Caki2 (cell line): ENCODE data around the gene S100P. TPM values are rescaled to one million over a fixed set of nuclear protein-coding genes. Genes with fewer than 3 reads are reported as not detected.
"Not testable (repeated sequence)": the region's sequence is repeated elsewhere in the genome, so short reads cannot be mapped to it uniquely, and the experiment has no call there.

Experiments used
- DNase-seq: peaks from one replicate; pipeline ENCODE4 v3.0.0-alpha.2; 2015; ENCODE audit warnings: low read depth
- in situ Hi-C: cut with HindIII; loops from 2 replicates; pipeline ENCODE4 v1.10.0; 2016; ENCODE audit warnings: low sequenced_read_pairs, low pct_unique_long_range_greater_than_20kb, mixed read lengths
- total RNA-seq: library from RNA; depleted of rRNA; stranded (reverse); fragments of >200 nt; shearing (Covaris generic); gene quantifications from 2 replicates; pipeline ENCODE4 v1.2.3, GENCODE V29; 2014; ENCODE audit warnings: low replicate concordance

S100P gene
- total RNA-seq, 1 experiment from 2014 or later, result not detected

DNA sequence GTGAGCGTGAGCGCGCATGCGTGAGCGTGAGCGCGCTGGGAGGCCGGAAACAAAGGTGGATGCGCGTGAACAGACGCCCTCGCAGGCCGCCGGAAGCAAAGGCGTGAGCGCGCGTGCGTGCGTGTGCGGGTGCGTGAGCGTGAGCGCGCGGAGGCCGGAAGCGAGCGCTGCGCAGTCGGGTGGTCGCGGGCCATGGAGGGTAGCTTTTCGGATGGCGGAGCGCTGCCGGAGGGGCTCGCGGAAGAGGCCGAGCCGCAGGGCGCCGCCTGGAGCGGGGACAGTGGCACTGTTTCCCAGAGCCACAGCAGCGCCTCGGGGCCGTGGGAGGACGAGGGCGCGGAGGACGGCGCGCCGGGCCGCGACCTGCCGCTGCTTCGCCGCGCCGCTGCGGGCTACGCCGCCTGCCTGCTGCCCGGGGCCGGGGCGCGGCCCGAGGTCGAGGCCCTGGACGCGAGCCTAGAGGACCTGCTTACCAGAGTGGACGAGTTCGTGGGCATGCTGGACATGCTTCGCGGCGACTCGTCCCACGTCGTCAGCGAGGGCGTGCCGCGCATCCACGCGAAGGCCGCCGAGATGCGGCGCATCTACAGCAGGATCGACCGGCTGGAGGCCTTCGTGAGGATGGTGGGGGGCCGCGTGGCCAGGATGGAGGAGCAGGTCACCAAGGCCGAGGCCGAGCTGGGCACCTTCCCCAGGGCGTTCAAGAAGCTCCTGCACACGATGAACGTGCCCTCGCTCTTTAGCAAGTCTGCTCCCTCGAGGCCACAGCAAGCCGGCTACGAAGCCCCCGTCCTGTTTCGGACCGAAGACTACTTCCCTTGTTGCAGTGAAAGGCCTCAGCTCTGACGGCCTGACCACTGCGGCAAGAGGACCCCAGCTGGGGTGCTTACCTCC, 22.6 kb downstream of the S100P start, which contains the start of gene BLOC1S4:
BLOC1S4 (plus strand) TSS at position 157 of the 894 bp plus-strand sequence; CDS start at position 193, 36 bp downstream.
- in situ Hi-C loops, result no loop called here
- peak; percentile 86 for DNase-seq

- in situ Hi-C loops, result no loop called here
- DNase-seq, result no peak
These were observed 23.4 kb downstream of the S100P start for GRCh38 chr4:6716958-6717655.

DNA sequence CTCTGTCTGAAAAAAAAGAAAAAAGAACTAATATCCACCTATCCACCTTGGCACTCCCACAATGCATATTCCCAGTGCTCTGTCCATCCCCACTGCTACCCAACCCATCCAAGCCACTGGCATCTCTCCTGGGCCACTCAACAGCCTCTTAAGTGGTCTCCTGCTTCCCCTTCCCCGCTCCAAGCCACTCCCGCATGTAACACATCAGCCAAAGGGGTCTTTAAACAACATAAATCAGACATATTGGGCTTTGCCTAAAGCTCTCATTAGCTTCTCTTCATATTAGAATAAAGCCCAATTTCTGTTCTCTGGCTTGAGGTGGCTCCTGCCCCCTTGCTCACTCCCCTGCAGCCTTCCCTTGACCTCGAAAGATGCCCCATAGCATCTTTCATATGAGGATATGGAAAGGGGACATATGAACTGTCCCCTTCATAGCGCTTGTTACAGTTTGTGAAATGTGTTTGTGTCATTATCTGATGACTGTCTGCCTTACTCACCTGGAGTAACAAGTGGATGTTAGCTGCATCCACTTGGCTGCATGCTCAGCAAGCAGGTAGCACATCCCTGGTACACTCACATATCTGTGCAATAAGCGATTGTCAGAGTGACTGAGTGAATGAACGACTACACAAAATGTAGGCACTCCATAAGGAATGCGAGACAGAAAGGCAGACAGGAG, 25.4 kb downstream of the S100P start:
- no peak for DNase-seq
- in situ Hi-C loops, result no loop called here

- DNase-seq, result no peak
- in situ Hi-C loops, result no loop called here
These were observed 26.0 kb downstream of the S100P start for GRCh38 chr4:6719611-6720179.

GRCh38 chr4:6720202-6720699, 26.6 kb downstream of the S100P start:
- in situ Hi-C loops, result no loop called here
- peak; percentile 53 for DNase-seq

GRCh38 chr4:6721121-6721520, 27.4 kb downstream of the S100P start:
- no peak for DNase-seq
- in situ Hi-C loops, result no loop called here

GRCh38 chr4:6722891-6723290, 29.2 kb downstream of the S100P start:
- DNase-seq, result no peak
- in situ Hi-C loops, result no loop called here

DNA sequence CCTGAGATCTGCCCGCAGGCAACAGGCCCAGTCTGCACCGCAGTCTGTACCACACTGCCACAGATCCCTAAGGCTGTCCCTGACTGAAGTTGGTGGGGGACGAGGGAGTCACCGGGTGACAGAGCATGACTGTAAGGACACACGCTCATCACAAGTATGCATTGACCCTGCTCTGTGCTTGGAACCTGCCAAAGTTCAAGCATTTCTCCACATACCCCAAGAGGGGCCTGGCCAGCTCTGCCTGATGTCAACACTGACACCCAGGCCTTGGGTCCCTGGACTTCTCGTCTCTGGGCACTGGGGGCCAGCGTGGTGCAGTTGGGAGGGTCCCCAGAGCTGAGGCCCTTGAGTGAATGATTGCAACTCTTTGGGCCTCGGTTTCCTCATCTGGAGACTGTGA, 30.2 kb downstream of the S100P start:
- in situ Hi-C loops, result no loop called here
- no peak for DNase-seq

- DNase-seq, result no peak
These were observed 30.9 kb downstream of the S100P start for GRCh38 chr4:6724421-6725111.

GRCh38 chr4:6725427-6725961, 31.8 kb downstream of the S100P start:
- DNase-seq, in situ Hi-C loops: not testable (repeated sequence)

More at GRCh38 chr4:6724421-6725111, 30.9 kb downstream of the S100P start:
- in situ Hi-C loops, result no loop called here

DNA sequence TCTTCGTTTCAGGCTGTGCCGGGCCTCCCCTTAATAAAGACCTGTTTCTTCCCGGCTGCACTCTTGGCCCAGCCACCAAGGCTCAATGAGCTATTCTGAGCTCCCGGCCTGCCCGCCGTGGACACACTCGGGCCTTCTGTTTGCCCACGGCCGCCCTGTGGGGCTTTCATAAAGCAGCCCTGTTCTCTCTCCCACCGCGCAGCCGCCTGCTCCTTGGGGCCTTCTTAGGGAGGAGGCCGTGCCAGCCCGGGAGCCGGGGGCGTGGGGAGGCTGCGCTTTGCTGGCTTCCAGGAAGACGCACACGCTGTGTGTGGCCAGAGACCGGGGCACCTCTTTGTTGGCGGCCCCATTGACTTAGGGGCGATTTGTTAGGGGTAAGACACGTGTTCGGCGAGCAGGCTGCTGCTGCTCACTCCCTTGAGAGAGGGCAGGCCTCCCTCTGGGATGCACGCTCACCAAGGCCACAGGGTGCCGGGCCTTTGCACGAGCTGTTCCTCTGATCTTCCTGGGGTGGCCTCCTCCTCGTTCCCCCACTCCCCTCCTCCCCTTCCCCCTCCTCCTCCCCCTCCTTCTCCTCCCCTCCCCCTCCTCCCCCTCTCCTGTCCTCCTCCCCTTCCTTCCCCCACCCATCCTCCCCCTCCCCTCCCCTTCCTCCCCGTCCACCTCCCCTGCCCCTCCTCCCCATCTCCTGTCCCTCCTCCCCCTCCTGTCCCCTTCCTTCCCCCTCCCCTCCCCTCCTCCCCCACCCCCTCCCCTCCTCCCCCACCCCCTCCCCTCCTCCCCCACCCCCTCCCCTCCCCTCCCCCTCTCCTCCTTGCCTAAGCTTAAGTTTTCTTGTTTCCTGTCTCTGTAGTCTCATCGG, 33.6 kb downstream of the S100P start:
- in situ Hi-C loops, result no loop called here
- no peak for DNase-seq

GRCh38 chr4:6727943-6728250, 34.2 kb downstream of the S100P start:
- in situ Hi-C loops, result no loop called here
- no peak for DNase-seq

- in situ Hi-C loops, result no loop called here
- no peak for DNase-seq
These were observed 34.8 kb downstream of the S100P start for GRCh38 chr4:6728320-6729029.

- in situ Hi-C loops, result no loop called here
- no peak for DNase-seq
These were observed 37.1 kb downstream of the S100P start for GRCh38 chr4:6730603-6731317.

GRCh38 chr4:6731318-6731675, 37.6 kb downstream of the S100P start:
- in situ Hi-C loops, result no loop called here
- no peak for DNase-seq

DNA sequence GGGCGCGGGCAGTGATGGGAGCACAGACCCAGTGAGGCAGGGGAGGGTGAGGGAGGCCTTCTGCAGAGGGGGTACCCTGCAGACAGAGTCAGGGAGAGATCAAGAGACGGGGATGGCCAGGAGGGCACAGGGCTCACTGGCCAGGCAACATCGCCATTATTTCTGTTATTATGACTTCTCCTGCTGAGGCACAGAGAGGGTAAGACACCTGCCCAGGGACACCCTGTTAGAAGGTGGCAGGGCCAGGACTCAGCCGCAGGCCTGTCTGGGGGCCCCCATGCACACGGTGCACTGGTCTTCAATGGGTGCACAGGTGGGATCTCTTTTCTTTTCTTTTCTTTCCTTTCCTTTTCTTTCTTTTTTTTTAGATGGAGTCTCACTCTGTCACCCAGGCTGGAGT, 38.1 kb downstream of the S100P start:
- in situ Hi-C loops, result no loop called here
- DNase-seq, result no peak
